ENCODE measurements around the gene RASGRP4.

GRCh38 chr19:38389957-38390924, 35.8 kb downstream of the RASGRP4 start:
- TF ChIP-seq ZBTB7A (tag by site-specific recombination; IDR thresholded peaks at IDR 0.05; ENCODE audit: low read depth): peak; percentile 49; the same call in 1 of the 2 replicates
- TF ChIP-seq TCF7L2 (IDR thresholded peaks at IDR 0.05; ENCODE audit: borderline replicate concordance, low read depth, low read length): no peak
- TF ChIP-seq CTCF (tag by site-specific recombination; IDR thresholded peaks at IDR 0.05): no peak
- TF ChIP-seq ZNF292 (tag by site-specific recombination; IDR thresholded peaks at IDR 0.05; ENCODE audit: borderline replicate concordance, low read depth): no peak
- TF ChIP-seq ZNF132 (tag by site-specific recombination; IDR thresholded peaks at IDR 0.05; ENCODE audit: borderline replicate concordance): no peak
- no peak for TF ChIP-seq ZBTB21 (tag by site-specific recombination; IDR thresholded peaks at IDR 0.05)
- TF ChIP-seq ZNF426 (tag by site-specific recombination; IDR thresholded peaks at IDR 0.05): no peak
- no peak for TF ChIP-seq YY1 (tag by site-specific recombination; IDR thresholded peaks at IDR 0.05)
- TF ChIP-seq ZNF518A (tag by site-specific recombination; conservative IDR thresholded peaks at IDR 0.05; ENCODE audit: low read depth): no peak
- peak; percentile 97 for TF ChIP-seq ZNF341 (tag by site-specific recombination; IDR thresholded peaks at IDR 0.05; ENCODE audit: low read depth)
- TF ChIP-seq ZNF112 (tag by site-specific recombination; IDR thresholded peaks at IDR 0.05): no peak
- no peak for TF ChIP-seq ZNF510 (tag by site-specific recombination; IDR thresholded peaks at IDR 0.05; ENCODE audit: insufficient replicate concordance)
- no peak for TF ChIP-seq ZNF501 (tag by site-specific recombination; IDR thresholded peaks at IDR 0.05)
